SK-N-DZ (cell line): ENCODE data around the gene ELOVL7.
"Not testable (repeated sequence)": the region's sequence is repeated elsewhere in the genome, so short reads cannot be mapped to it uniquely, and the experiment has no call there.

Experiments used
- DNase-seq: peaks from one replicate; pipeline ENCODE4 v3.0.0-alpha.2; 2015; ENCODE audit warnings: low spot score

The ELOVL7 gene

GRCh38 chr5:60795424-60795950 lies 48.6 kb downstream of the ELOVL7 start:
- DNase-seq: not testable (repeated sequence)

- no peak for DNase-seq
These were observed 49.4 kb downstream of the ELOVL7 start for GRCh38 chr5:60794691-60795090.

- DNase-seq: no peak
These were observed 51.6 kb downstream of the ELOVL7 start for GRCh38 chr5:60792438-60792837.

- DNase-seq: no peak
These were observed 54.5 kb downstream of the ELOVL7 start for GRCh38 chr5:60789551-60789950.

GRCh38 chr5:60788863-60789513 lies 55.1 kb downstream of the ELOVL7 start:
- DNase-seq: no peak

GRCh38 chr5:60779466-60779865 lies 64.6 kb downstream of the ELOVL7 start:
- no peak for DNase-seq

GRCh38 chr5:60776343-60776742 lies 67.7 kb downstream of the ELOVL7 start:
- DNase-seq: no peak

GRCh38 chr5:60765019-60765709 lies 78.9 kb downstream of the ELOVL7 start:
- no peak for DNase-seq

- DNase-seq: no peak
These were observed 81.0 kb downstream of the ELOVL7 start for GRCh38 chr5:60763061-60763460.

GRCh38 chr5:60754495-60754894 lies 89.6 kb downstream of the ELOVL7 start:
- no peak for DNase-seq

- no peak for DNase-seq
These were observed 99.4 kb downstream of the ELOVL7 start for GRCh38 chr5:60744682-60745081.

GRCh38 chr5:60743511-60744314 lies 100.4 kb downstream of the ELOVL7 start:
- no peak for DNase-seq

GRCh38 chr5:60740322-60740721 lies 103.7 kb downstream of the ELOVL7 start:
- DNase-seq: no peak

- no peak for DNase-seq
These were observed 105.1 kb downstream of the ELOVL7 start for GRCh38 chr5:60738933-60739332.

GRCh38 chr5:60738461-60738860 lies 105.6 kb downstream of the ELOVL7 start:
- DNase-seq: no peak

- not testable (repeated sequence) for DNase-seq
These were observed 113.2 kb downstream of the ELOVL7 start for GRCh38 chr5:60730858-60731257.

- DNase-seq: no peak
These were observed 116.9 kb downstream of the ELOVL7 start for GRCh38 chr5:60727033-60727679.

GRCh38 chr5:60724126-60724525 lies 119.9 kb downstream of the ELOVL7 start:
- DNase-seq: no peak

GRCh38 chr5:60722416-60722815 lies 121.7 kb downstream of the ELOVL7 start:
- no peak for DNase-seq

GRCh38 chr5:60719329-60719728 lies 124.7 kb downstream of the ELOVL7 start:
- no peak for DNase-seq

- no peak for DNase-seq
These were observed 125.7 kb downstream of the ELOVL7 start for GRCh38 chr5:60718166-60718892.
